ENCODE results near the gene TBC1D22B. TPM values are rescaled to one million over a fixed set of nuclear protein-coding genes. Genes with fewer than 3 reads are reported as not detected.

TBC1D22B gene
- polyA plus RNA-seq, 2 of the 4 experiments (the other 2 are of a cell fraction) = 5.7 to 6.4 TPM

GRCh38 chr6:37347177-37347576, 89.6 kb downstream of the TBC1D22B start:
- POLR2A ChIA-PET = no interaction called here
- FAIRE-seq (no peak), ATAC-seq (no peak), DNase-seq (ENCODE audit: low read depth in 1 of 2, low spot score in 1 of 2) (no peak)
- Histone ChIP-seq H3K4me2 (no peak overlapping the region), H3K4me1 (no peaks in the 10 kb centered on the region), H3K4me3 (no peak overlapping the region), H3K27ac (no peak overlapping the region), H3K9me3 (no peaks in the 10 kb centered on the region)
- TF ChIP-seq E2F6 (IDR thresholded peaks at IDR 0.05; ENCODE audit: borderline replicate concordance, low read depth) (no peak), JUNB (IDR thresholded peaks at IDR 0.05) (no peak), POLR2AphosphoS2 (conservative IDR thresholded peaks at IDR 0.05; ENCODE audit: low read length) (no peak), CBX8 (IDR thresholded peaks at IDR 0.05) (no peak), REST (IDR thresholded peaks at IDR 0.05) (no peak), HOXB5 (CRISPR knock-in tag; IDR thresholded peaks at IDR 0.05) (no peak), EHMT2 (IDR thresholded peaks at IDR 0.05; ENCODE audit: low read depth) (no peak), ZNF302 (CRISPR knock-in tag; IDR thresholded peaks at IDR 0.05) (no peak), MAFK (IDR thresholded peaks at IDR 0.05; ENCODE audit: partially characterized antibody) (no peak), CTCF (IDR thresholded peaks at IDR 0.05) (no peak), HMGXB4 (CRISPR knock-in tag; IDR thresholded peaks at IDR 0.05; ENCODE audit: borderline replicate concordance) (no peak), FOSL2 (IDR thresholded peaks at IDR 0.05) (no peak), FOSL2 (CRISPR knock-in tag; IDR thresholded peaks at IDR 0.05) (no peak), ELK1 (IDR thresholded peaks at IDR 0.05; ENCODE audit: low read depth, low read length) (no peak)
- WGBS (ENCODE audit: missing lambda C conversion rate) = 72% methylated on average over 3 of the region's 3 CpGs
- CTCF ChIA-PET = interaction anchor here (1.2 kb wide), 1 partner anchor 21 kb away, joined by 3 read pairs; no protein-coding TSS in a partner anchor

- no peak for FAIRE-seq
- H3K27ac ChIP-seq = no peak overlapping the region
- ChIA-PET POLR2A (no interaction called here), CTCF (interaction anchor here (1.2 kb wide), 1 partner anchor 22 kb away, joined by 3 read pairs; no protein-coding TSS in a partner anchor)
- H3K4me1 ChIP-seq = no peaks in the 10 kb centered on the region
- no peaks in the 10 kb centered on the region for H3K9me3 ChIP-seq
- no peak overlapping the region for H3K4me3 ChIP-seq
- WGBS (ENCODE audit: missing lambda C conversion rate) = 83% methylated on average over 4 of the region's 4 CpGs
- ATAC-seq = no peak
- no peak overlapping the region for H3K4me2 ChIP-seq
- DNase-seq (ENCODE audit: low read depth in 1 of 2, low spot score in 1 of 2) = no peak
- TF ChIP-seq ZFP36 (IDR thresholded peaks at IDR 0.05; ENCODE audit: borderline replicate concordance, partially characterized antibody) = no peak
These were observed 90.1 kb downstream of the TBC1D22B start for GRCh38 chr6:37347670-37348111.
